OCI-LY3 (cell line): ENCODE data around the gene ACAA1.

ENCODE experiments used
- H2AFZ ChIP-seq: fragments of 200-600, 300-600 bp; shearing (Covaris generic); 2 replicates; pipeline ENCODE4 v1.6.0; 2014; ENCODE audit warnings: antibody characterized with exemption, low read depth, low read length
- H3K27ac ChIP-seq: fragments of 200-600, 300-600 bp; sonication (generic); 2 replicates; pipeline ENCODE4 v1.5.1; 2014; ENCODE audit warnings: mild to moderate bottlenecking, low read length, moderate library complexity, mixed read lengths
- H3K27me3 ChIP-seq: fragments of 200-600, 300-600 bp; sonication (generic); 2 replicates; pipeline ENCODE4 v1.6.1; 2014; ENCODE audit warnings: low read depth, low read length, mixed read lengths
- H3K36me3 ChIP-seq: fragments of 200-600, 300-600 bp; sonication (generic); replicated peaks from 2 replicates; pipeline ENCODE3; 2014; ENCODE audit warnings: low read depth, low read length, mixed read lengths
- H3K4me1 ChIP-seq: fragments of 300-600, 200-600 bp; sonication (generic); 2 replicates; pipeline ENCODE4 v1.6.1; 2014; ENCODE audit warnings: low read length, mixed read lengths
- H3K4me2 ChIP-seq: fragments of 200-600, 300-600 bp; sonication (generic); 2 replicates; pipeline ENCODE4 v1.6.1; 2014; ENCODE audit warnings: low read length, mixed read lengths
- H3K4me3 ChIP-seq: fragments of 300-600, 200-600 bp; sonication (generic); 2 replicates; pipeline ENCODE4 v1.5.1; 2014; ENCODE audit warnings: antibody characterized with exemption, mild to moderate bottlenecking, low read length, moderate library complexity
- H3K79me2 ChIP-seq: fragments of 300-600, 200-600 bp; shearing (Covaris generic); 2 replicates; pipeline ENCODE4 v1.6.1; 2014; ENCODE audit warnings: mild to moderate bottlenecking, low read length, mixed read lengths
- H3K9ac ChIP-seq: fragments of 300-600, 200-600 bp; shearing (Covaris generic); 2 replicates; pipeline ENCODE4 v1.6.0; 2014; ENCODE audit warnings: mild to moderate bottlenecking, low read length, moderate library complexity
- H3K9me3 ChIP-seq: fragments of 200-600, 300-600 bp; shearing (Covaris generic); 2 replicates; pipeline ENCODE4 v1.6.1; 2014; ENCODE audit warnings: low read length, mixed read lengths; ENCODE audit not compliant: insufficient read depth
- H4K20me1 ChIP-seq: fragments of 200-600, 300-600 bp; sonication (generic); 2 replicates; pipeline ENCODE4 v1.6.1; 2016; ENCODE audit warnings: low read length, mixed read lengths; ENCODE audit not compliant: insufficient read depth
- EZH2phosphoT487 ChIP-seq: fragments of 200-600 bp; shearing (Covaris generic); IDR thresholded peaks from 2 replicates; pipeline ENCODE4 v1.6.1; 2018; ENCODE audit warnings: antibody characterized with exemption, mixed run types, low read depth
- TF ChIP-seq, protein P1 (sequence below): fragments of 200-600, 300-600 bp; sonication (generic); IDR thresholded peaks from 2 replicates; pipeline ENCODE4 v1.5.1; 2014; ENCODE audit warnings: antibody characterized with exemption, low read length, low read depth

ACAA1 gene

DNA sequence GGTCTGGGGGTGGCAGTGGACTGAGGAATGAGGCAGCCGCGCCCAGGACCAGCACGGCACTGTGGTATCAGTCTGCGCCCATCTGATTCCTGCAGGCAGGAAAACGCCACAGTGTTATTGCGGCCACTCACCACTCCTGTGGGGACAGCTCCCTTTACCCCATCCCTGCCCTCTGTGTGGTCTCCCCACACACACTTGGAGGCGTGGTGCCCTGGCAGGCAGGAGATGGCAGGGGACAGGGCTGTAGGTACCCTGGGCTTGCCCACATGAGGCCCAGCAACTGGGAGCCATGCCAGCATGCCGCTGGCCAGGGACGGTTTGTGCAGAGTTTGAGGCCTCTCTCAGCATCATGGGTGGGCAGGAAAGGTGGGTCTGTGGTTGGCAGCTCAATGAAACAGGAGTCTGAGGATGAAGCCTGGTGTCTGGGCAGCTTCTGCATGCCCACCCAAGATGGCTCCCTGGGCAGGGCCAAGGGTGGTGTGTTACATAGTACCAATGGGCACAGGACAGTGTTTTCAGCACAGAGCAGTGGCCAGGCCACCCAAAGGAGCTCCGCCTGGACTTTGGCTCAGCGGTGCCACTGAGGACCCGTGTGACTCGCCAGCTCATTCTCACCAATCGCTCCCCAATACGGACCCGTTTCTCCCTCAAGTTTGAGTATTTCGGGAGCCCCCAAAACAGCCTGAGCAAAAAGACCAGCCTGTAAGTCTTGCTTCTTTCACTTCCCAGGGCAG lies 27.2 kb downstream of the ACAA1 start:
- Histone ChIP-seq H2AFZ (no peak overlapping the region), H3K4me1 (peaks cover 4% of the 10 kb centered on the region), H3K79me2 (no peaks in the 10 kb centered on the region), H3K9me3 (0 out of 2 replicates have a peak, but pooled peaks cover 3% of the 10 kb centered on the region), H4K20me1 (no peaks in the 10 kb centered on the region), H3K4me2 (no peak overlapping the region), H3K36me3 (no peaks in the 10 kb centered on the region), H3K27ac (no peak overlapping the region), H3K27me3 (no peaks in the 10 kb centered on the region), H3K4me3 (no peak overlapping the region), H3K9ac (no peak overlapping the region)
- TF ChIP-seq, protein P1, sequence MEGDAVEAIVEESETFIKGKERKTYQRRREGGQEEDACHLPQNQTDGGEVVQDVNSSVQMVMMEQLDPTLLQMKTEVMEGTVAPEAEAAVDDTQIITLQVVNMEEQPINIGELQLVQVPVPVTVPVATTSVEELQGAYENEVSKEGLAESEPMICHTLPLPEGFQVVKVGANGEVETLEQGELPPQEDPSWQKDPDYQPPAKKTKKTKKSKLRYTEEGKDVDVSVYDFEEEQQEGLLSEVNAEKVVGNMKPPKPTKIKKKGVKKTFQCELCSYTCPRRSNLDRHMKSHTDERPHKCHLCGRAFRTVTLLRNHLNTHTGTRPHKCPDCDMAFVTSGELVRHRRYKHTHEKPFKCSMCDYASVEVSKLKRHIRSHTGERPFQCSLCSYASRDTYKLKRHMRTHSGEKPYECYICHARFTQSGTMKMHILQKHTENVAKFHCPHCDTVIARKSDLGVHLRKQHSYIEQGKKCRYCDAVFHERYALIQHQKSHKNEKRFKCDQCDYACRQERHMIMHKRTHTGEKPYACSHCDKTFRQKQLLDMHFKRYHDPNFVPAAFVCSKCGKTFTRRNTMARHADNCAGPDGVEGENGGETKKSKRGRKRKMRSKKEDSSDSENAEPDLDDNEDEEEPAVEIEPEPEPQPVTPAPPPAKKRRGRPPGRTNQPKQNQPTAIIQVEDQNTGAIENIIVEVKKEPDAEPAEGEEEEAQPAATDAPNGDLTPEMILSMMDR: no peak
- no peak for TF ChIP-seq EZH2phosphoT487

DNA sequence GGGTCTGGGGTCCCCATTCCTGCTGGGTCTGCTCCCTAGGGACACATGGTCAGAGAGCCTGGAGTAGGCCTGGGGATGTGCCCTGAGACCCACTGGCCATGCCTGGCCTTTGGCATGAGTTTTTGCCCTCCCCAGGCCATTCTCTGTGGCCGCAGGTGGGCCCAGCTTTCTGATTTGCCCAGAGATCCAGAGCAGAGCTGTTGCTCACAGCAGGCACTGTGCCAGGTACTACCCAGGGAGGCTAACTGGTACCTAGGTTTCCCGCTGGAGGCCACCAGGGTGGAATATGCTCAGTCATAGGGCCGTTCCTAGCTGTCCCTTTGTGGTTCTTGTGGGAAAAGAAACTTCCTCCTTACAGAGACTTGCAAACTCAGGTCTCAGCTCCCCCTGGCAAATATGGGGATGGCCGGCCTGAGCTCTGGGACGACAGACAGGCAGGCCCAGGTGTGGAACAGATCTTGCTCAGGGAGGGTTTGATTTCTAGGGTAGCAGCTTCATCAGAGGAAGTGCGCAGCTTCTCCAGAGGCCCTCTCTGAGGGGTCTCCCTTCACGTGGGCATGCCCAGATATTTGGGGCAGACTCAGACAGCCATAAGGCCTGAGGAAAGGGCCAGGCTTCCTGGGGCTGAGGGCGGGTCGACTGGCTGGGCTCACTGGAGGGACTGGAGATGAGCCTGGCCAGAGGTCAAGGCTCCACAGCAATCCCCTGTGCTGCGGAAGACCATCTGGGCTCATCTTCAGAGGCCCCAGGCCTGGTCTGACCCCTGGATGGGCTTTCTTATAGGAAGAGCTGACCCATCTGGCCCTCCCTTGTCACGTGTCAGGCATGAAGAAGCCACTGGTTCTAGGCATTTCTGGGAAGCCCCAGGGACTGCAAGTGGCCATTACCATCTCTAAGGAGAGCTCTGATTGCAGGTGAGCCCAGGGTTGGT lies 28.0 kb downstream of the ACAA1 start:
- Histone ChIP-seq H3K4me2 (no peak overlapping the region), H3K9ac (no peak overlapping the region), H3K27me3 (no peaks in the 10 kb centered on the region), H3K9me3 (0 out of 2 replicates have a peak, but pooled peaks cover 3% of the 10 kb centered on the region), H3K79me2 (no peaks in the 10 kb centered on the region), H2AFZ (no peak overlapping the region), H4K20me1 (no peaks in the 10 kb centered on the region), H3K27ac (no peak overlapping the region), H3K4me1 (no peaks in the 10 kb centered on the region), H3K36me3 (no peaks in the 10 kb centered on the region), H3K4me3 (no peak overlapping the region)
- TF ChIP-seq EZH2phosphoT487: no peak
- TF ChIP-seq, protein P1: no peak

DNA sequence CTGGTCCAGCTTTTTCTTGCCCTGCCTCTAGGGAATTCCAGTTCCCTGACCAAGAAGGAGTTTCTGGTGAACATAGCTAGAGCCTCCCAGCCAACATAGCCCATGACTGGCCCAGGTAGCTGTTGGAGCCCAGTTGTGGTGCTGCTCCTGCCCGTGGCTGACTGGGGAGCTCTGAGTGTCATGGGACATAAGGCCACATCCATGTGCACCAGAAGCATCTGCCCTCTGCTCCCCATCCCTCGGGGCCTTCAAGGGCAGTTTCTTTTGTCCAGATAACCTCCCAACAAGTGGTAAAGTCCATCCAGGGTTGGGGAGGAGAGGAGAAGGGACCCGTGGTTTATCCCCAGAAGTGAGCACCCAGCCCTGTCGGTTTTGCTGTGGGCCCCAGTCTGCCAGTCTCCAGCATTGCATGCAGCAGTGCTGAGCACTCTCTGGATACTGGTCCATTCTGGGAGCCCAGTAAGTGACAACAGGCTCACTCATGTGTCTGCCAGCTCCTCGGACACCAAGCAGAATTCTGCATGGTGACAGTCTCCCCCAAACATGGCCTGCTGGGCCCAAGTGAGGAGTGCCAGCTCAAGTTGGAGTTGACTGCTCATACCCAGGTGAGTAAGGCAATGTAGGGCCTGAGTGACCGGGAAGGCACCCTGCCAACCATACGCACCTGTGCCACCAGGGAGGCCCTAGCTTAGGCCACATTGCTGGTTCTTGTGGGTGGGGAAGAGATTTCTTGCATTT lies 28.8 kb downstream of the ACAA1 start:
- Histone ChIP-seq H3K79me2 (no peaks in the 10 kb centered on the region), H3K4me1 (no peaks in the 10 kb centered on the region), H2AFZ (no peak overlapping the region), H3K27me3 (no peaks in the 10 kb centered on the region), H3K9me3 (0 out of 2 replicates have a peak, but pooled peaks cover 3% of the 10 kb centered on the region), H3K4me3 (no peak overlapping the region), H3K36me3 (no peaks in the 10 kb centered on the region), H3K4me2 (no peak overlapping the region), H3K9ac (no peak overlapping the region), H4K20me1 (no peaks in the 10 kb centered on the region), H3K27ac (no peak overlapping the region)
- no peak for TF ChIP-seq EZH2phosphoT487
- TF ChIP-seq, protein P1: no peak
